ENCODE measurements around the gene RPL41. TPM values are rescaled to one million over a fixed set of nuclear protein-coding genes. Genes with fewer than 3 reads are reported as not detected.
"Not testable (repeated sequence)": the region's sequence is repeated elsewhere in the genome, so short reads cannot be mapped to it uniquely, and the experiment has no call there.

RPL41 gene
- total RNA-seq, 1 experiment from 2014 or later = 5,114 TPM

- no peak for DNase-seq (ENCODE audit: extremely low read depth, low read depth)
These were observed 36.6 kb downstream of the RPL41 start for GRCh38 chr12:56152756-56153677.

GRCh38 chr12:56153678-56154065, 37.2 kb downstream of the RPL41 start:
- DNase-seq (ENCODE audit: extremely low read depth, low read depth) = no peak

DNA sequence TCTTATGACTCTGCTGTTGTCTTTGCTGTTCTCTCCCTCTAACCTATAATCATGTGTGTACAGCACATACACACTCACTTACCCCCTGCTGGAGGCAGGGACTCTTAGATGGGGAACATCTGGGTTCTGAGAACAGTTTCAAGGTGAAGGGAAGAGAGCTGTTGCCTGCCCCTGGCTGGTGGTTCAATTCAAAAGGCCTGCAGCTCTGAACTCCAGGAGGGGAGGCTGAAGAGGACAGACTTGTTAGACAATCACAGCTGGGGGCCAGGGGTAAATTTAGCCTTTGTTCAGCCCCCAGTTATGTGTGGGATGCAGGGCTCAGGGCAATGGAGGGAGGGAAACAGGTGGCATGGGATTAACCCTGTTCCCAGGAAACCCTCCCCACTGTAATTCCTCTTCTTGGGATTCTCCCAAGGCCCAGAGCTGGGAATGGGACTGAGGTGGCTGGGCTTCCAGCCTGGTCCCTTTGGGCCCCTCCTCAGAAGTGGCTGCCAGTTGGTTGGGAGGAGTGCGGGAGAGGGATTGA, 37.9 kb downstream of the RPL41 start:
- DNase-seq (ENCODE audit: extremely low read depth, low read depth) = no peak

GRCh38 chr12:56154818-56155217, 38.4 kb downstream of the RPL41 start:
- DNase-seq (ENCODE audit: extremely low read depth, low read depth) = no peak

DNA sequence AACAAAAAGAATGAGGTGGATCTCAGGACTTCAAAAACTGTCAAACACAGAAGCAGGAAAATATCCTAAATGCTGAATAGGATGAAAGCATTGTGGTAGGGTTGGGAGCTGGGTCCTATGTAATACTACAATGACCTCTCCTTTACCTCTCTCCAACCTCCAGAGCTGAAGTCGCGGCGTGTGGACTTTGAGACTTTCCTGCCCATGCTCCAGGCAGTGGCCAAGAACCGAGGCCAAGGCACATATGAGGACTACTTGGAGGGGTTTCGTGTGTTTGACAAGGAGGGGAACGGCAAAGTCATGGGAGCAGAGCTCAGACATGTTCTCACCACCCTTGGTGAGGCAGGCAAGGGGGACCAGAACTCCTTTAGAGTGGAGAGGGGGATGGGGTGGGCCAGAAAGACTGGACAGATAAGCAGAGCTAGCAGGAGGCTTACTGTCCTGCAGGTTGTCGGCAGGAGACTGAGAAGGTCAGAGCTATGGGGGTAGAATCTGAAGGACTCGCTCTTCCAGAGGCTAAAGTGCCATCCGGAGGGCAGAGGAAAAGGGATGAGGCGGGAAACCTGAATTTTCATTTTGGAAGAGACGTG, 38.9 kb downstream of the RPL41 start:
- DNase-seq (ENCODE audit: extremely low read depth, low read depth) = no peak

GRCh38 chr12:56156464-56157200, 40.2 kb downstream of the RPL41 start:
- not testable (repeated sequence) for DNase-seq (ENCODE audit: extremely low read depth, low read depth)

GRCh38 chr12:56157201-56158028, 41.0 kb downstream of the RPL41 start:
- DNase-seq (ENCODE audit: extremely low read depth, low read depth) = peak; percentile 54

GRCh38 chr12:56158029-56158925, 41.8 kb downstream of the RPL41 start, which contains the start of gene MYL6:
TSS of gene MYL6 (plus strand) at chr12:56158359. CDS start at chr12:56158402, 43 bp downstream.
- peak; percentile 99 for DNase-seq (ENCODE audit: extremely low read depth, low read depth)

DNA sequence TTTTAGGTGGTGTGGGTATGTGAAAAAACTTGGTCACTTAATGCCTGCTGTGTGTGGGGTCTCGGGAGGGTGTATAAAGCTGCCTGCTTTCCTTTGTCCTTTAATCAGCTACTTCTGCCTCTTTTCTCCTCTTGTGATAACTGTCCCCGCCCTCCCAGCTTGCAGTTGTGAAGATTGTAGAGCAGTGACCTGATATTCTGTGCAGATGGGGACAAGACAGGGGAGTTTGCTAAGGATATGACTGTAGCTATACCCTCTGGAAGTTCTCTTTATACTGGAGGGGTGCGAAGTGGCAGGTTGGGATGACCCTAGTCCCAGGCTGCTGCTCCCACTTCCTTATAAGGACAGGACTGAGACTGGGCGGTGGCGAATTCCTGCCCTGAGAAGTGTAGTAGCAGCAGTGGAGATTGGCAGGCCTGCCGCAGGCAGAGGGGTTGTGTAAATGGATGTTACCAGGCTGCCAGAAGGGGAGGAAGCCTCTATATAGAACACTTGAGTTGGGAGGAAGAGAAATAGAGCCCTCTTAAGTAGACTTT, 42.6 kb downstream of the RPL41 start:
- peak; percentile 52 for DNase-seq (ENCODE audit: extremely low read depth, low read depth)

DNA sequence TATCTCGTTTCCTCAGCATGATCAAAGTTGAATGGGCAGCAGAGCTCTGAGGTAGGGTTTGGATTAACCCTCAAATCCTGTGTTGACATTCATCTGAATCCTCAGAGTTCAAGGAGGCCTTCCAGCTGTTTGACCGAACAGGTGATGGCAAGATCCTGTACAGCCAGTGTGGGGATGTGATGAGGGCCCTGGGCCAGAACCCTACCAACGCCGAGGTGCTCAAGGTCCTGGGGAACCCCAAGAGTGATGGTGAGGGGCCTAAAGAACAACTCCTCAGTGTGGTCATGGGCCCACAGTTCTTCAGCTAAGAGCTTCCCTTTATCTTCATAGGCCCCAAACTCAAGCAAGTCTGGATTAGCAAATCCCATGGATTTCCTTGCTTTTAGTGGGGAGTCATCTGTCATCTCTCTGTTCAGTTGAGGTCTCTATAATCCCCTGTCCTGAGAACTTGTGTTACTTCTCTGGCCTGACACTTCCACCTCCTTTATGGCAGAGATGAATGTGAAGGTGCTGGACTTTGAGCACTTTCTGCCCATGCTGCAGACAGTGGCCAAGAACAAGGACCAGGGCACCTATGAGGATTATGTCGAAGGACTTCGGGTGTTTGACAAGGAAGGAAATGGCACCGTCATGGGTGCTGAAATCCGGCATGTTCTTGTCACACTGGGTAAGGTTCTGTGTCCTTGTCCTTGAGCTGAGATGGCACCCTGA, 43.2 kb downstream of the RPL41 start:
- DNase-seq (ENCODE audit: extremely low read depth, low read depth) = no peak

- DNase-seq (ENCODE audit: extremely low read depth, low read depth) = no peak
These were observed 43.8 kb downstream of the RPL41 start for GRCh38 chr12:56160193-56160763.

- DNase-seq (ENCODE audit: extremely low read depth, low read depth) = no peak
These were observed 44.7 kb downstream of the RPL41 start for GRCh38 chr12:56160894-56161689.

- no peak for DNase-seq (ENCODE audit: extremely low read depth, low read depth)
These were observed 45.4 kb downstream of the RPL41 start for GRCh38 chr12:56161690-56162351.

GRCh38 chr12:56162468-56163290, 46.2 kb downstream of the RPL41 start:
- DNase-seq (ENCODE audit: extremely low read depth, low read depth) = no peak

GRCh38 chr12:56163533-56164344, 47.3 kb downstream of the RPL41 start:
- DNase-seq (ENCODE audit: extremely low read depth, low read depth) = no peak

All from NCI-H460 (cell line).